OCI-LY7 (cell line): ENCODE data around the gene ANKS4B. TPM values are rescaled to one million over a fixed set of nuclear protein-coding genes. Genes with fewer than 3 reads are reported as not detected.

Experiments
- BruUV-seq: library from RNA; stranded (reverse); fragments of 400-500 nt; replicated peaks from 2 replicates; lab custom pipeline; 2021; lab: Mats Ljungman, UMichigan
- CTCF ChIA-PET: fragments of 300-600 bp; sonication (Branson Sonifier 250); formaldehyde crosslinking; loops from one replicate; lab custom pipeline; 2022; ENCODE audit warnings: antibody characterized with exemption; ENCODE audit not compliant: unreplicated experiment; lab: Charles Lee
- POLR2A ChIA-PET: fragments of 300-600 bp; sonication (Branson Sonifier 250); formaldehyde crosslinking; loops from one replicate; lab custom pipeline; 2022; ENCODE audit warnings: antibody characterized with exemption; lab: Charles Lee
- DNase-seq: peaks from one replicate; pipeline ENCODE4 v3.0.0-alpha.2; 2015; ENCODE audit warnings: low spot score
- H2AFZ ChIP-seq: fragments of 200-600 bp; sonication (generic), shearing (Covaris generic); 2 replicates; pipeline ENCODE4 v1.6.1; 2014; ENCODE audit warnings: mild to moderate bottlenecking, antibody characterized with exemption, low read length, moderate library complexity
- H3K27ac ChIP-seq: fragments of 200-600 bp; sonication (generic); 2 replicates; pipeline ENCODE4 v1.5.1; 2014; ENCODE audit warnings: mixed run types, low read depth, mild to moderate bottlenecking, moderate library complexity, low read length, inconsistent platforms; ENCODE audit not compliant: poor library complexity, severe bottlenecking
- H3K36me3 ChIP-seq: fragments of 200-600 bp; sonication (generic); 2 replicates; pipeline ENCODE4 v1.6.1; 2014; ENCODE audit warnings: mild to moderate bottlenecking, antibody characterized with exemption, low read length, moderate library complexity, mixed read lengths; ENCODE audit not compliant: insufficient read depth
- H3K4me1 ChIP-seq: fragments of 200-600 bp; sonication (generic); 2 replicates; pipeline ENCODE4 v1.5.1; 2014; ENCODE audit warnings: mild to moderate bottlenecking, low read length; ENCODE audit not compliant: insufficient read depth, poor library complexity, severe bottlenecking
- H3K4me2 ChIP-seq: fragments of 200-600 bp; sonication (generic); 2 replicates; pipeline ENCODE4 v1.6.1; 2014; ENCODE audit warnings: mild to moderate bottlenecking, low read length
- H3K4me3 ChIP-seq: fragments of 200-600 bp; sonication (generic); 2 replicates; pipeline ENCODE4 v1.5.1; 2014; ENCODE audit warnings: mild to moderate bottlenecking, low read depth, low read length; ENCODE audit not compliant: poor library complexity, severe bottlenecking
- H3K79me2 ChIP-seq: fragments of 200-600 bp; sonication (generic); 2 replicates; pipeline ENCODE4 v1.6.1; 2016; ENCODE audit warnings: low read depth, mild to moderate bottlenecking, low read length, moderate library complexity, mixed read lengths; ENCODE audit not compliant: insufficient read depth
- H3K9me2 ChIP-seq: fragments of 200-600 bp; sonication (generic); 2 replicates; pipeline ENCODE4 v1.6.1; 2016; ENCODE audit warnings: mild to moderate bottlenecking, low read length, mixed read lengths; ENCODE audit not compliant: insufficient read depth
- H3K9me3 ChIP-seq: fragments of 200-600 bp; sonication (generic); 2 replicates; pipeline ENCODE4 v1.6.1; 2014; ENCODE audit warnings: mild to moderate bottlenecking, mixed run types, low read length, mixed read lengths
- H4K20me1 ChIP-seq: fragments of 200-600 bp; sonication (generic); 2 replicates; pipeline ENCODE4 v1.6.1; 2014; ENCODE audit warnings: mild to moderate bottlenecking, antibody characterized with exemption, low read length, moderate library complexity, mixed read lengths; ENCODE audit not compliant: insufficient read depth
- EZH2phosphoT487 ChIP-seq: fragments of 200-600 bp; sonication (generic); IDR thresholded peaks from 2 replicates; pipeline ENCODE4 v1.6.1; 2018; ENCODE audit warnings: low read depth, borderline replicate concordance, mild to moderate bottlenecking, mixed run types, antibody characterized with exemption, low read length, moderate library complexity, mixed read lengths
- intact Hi-C: fragments of 100-400 bp; cut with micrococcal nuclease; formaldehyde crosslinking; loops from one replicate; pipeline ENCODE4 v1.10.0; 2022; ENCODE audit not compliant: unreplicated experiment
- total RNA-seq, 2 experiments: library from RNA; depleted of rRNA in 1 of 2; stranded (reverse); fragments of >200 nt in 1 of 2; shearing (Covaris generic) in 1 of 2; gene quantifications; 2 replicates each; pipeline ENCODE4 v1.2.3, GENCODE V29; 2014 to 2022
- TF ChIP-seq, protein P1 (sequence below): fragments of 200-600 bp; sonication (generic); conservative IDR thresholded peaks from 2 replicates; pipeline ENCODE4 v1.5.1; 2014; ENCODE audit warnings: mild to moderate bottlenecking, antibody characterized with exemption, low read length, moderate library complexity, mixed read lengths

ANKS4B gene
- total RNA-seq, 2 experiments from 2014 or later, result not detected

DNA sequence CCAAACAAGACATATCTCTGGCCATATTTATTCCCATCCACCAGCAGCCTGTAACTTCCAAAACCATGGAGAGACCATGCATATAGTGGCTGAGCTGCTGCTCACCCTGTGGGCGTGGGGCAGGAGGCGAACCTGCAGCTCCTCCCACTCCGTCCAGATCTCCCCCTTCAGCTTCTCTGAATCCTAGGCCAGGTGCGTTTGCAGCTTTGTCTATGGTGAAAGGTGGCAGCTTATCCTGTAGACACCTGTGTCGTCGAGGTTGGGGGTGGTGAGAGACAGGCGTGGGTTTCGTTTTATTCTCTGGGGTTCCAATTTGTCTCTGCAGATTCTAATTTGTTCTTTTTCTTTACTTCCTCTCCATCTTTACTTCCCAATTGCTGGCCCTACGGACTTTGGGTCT, 9.7 kb upstream of the ANKS4B start:
- POLR2A ChIA-PET, result no interaction called here
- DNase-seq, result no peak
- no peaks in the 10 kb centered on the region for H3K9me3 ChIP-seq
- no peaks in the 10 kb centered on the region for H3K36me3 ChIP-seq
- H2AFZ ChIP-seq, result no peak overlapping the region
- intact Hi-C loops, result no loop called here
- no peaks in the 10 kb centered on the region for H3K79me2 ChIP-seq
- H3K4me1 ChIP-seq, result no peaks in the 10 kb centered on the region
- TF ChIP-seq, protein P1, sequence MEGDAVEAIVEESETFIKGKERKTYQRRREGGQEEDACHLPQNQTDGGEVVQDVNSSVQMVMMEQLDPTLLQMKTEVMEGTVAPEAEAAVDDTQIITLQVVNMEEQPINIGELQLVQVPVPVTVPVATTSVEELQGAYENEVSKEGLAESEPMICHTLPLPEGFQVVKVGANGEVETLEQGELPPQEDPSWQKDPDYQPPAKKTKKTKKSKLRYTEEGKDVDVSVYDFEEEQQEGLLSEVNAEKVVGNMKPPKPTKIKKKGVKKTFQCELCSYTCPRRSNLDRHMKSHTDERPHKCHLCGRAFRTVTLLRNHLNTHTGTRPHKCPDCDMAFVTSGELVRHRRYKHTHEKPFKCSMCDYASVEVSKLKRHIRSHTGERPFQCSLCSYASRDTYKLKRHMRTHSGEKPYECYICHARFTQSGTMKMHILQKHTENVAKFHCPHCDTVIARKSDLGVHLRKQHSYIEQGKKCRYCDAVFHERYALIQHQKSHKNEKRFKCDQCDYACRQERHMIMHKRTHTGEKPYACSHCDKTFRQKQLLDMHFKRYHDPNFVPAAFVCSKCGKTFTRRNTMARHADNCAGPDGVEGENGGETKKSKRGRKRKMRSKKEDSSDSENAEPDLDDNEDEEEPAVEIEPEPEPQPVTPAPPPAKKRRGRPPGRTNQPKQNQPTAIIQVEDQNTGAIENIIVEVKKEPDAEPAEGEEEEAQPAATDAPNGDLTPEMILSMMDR, result no peak
- no peak for TF ChIP-seq EZH2phosphoT487
- H3K9me2 ChIP-seq, result no peaks in the 10 kb centered on the region
- CTCF ChIA-PET, result no interaction called here
- no peaks in the 10 kb centered on the region for H4K20me1 ChIP-seq
- H3K27ac ChIP-seq, result no peak overlapping the region
- H3K4me3 ChIP-seq, result no peak overlapping the region
- H3K4me2 ChIP-seq, result no peak overlapping the region
- BruUV-seq, result no TSS peak

DNA sequence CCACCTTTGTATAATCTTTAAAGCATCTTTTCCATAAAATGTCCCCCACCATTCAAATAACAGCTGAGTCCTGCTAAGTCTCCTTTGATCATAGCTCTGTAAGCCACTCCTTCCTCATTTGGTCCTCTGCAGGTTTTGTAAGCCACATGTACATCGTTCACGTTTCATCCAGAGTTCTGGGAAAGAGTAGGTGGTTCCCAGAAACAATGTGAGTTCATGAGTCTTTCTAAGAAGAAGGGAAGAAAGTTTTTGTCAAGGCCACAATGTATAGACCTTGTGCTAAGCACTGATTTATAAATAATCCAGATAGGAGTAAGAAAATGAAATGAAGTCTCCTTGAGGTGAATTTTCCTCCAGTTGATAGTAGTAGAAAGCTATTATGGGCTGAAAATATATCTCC, 8.7 kb upstream of the ANKS4B start:
- POLR2A ChIA-PET, result no interaction called here
- CTCF ChIA-PET, result no interaction called here

DNA sequence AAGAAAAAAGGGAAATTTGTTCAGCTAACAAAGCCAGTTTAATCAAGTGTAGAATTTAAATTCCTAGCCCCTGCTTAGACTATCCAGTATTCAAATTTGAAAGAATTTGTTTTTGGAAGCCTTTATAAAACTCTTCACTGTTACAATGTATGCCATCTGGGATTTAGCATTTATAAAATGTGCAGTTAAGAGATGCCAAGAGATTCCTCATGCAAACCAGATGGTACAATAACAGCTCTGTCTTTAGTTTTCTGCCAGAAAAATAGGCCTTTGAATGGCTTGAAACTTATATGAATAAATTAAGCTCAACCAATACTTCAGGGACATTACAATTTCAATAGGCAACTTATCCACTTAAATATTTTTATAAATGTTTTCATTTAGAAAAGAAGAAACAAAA, 6.8 kb upstream of the ANKS4B start:
- Histone ChIP-seq H3K4me2 (no peak overlapping the region), H3K27ac (no peak overlapping the region), H3K9me2 (no peaks in the 10 kb centered on the region), H3K4me3 (no peak overlapping the region), H3K9me3 (no peaks in the 10 kb centered on the region), H4K20me1 (no peaks in the 10 kb centered on the region), H3K36me3 (no peaks in the 10 kb centered on the region), H3K4me1 (no peaks in the 10 kb centered on the region), H3K79me2 (no peaks in the 10 kb centered on the region), H2AFZ (no peak overlapping the region)
- DNase-seq, result no peak
- TF ChIP-seq EZH2phosphoT487, result no peak
- TF ChIP-seq, protein P1, result no peak
- intact Hi-C loops, result no loop called here
- BruUV-seq, result no TSS peak
- ChIA-PET CTCF (interaction anchor here (0.6 kb wide), 1 partner anchor 30 kb away, joined by 3 read pairs; no protein-coding TSS in a partner anchor), POLR2A (interaction anchor here (0.7 kb wide), 1 partner anchor 1482 kb away, joined by 3 read pairs; no protein-coding TSS in a partner anchor)

More for the DNA sequence above, 8.7 kb upstream of the ANKS4B start:
- TF ChIP-seq EZH2phosphoT487, result no peak
- TF ChIP-seq, protein P1, result no peak
- H3K27ac ChIP-seq, result no peak overlapping the region
- H3K4me1 ChIP-seq, result no peaks in the 10 kb centered on the region
- no peak overlapping the region for H3K4me2 ChIP-seq
- no peaks in the 10 kb centered on the region for H3K9me3 ChIP-seq
- H3K36me3 ChIP-seq, result no peaks in the 10 kb centered on the region
- intact Hi-C loops, result no loop called here
- no peak overlapping the region for H2AFZ ChIP-seq
- no peaks in the 10 kb centered on the region for H4K20me1 ChIP-seq
- no peaks in the 10 kb centered on the region for H3K79me2 ChIP-seq
- no peaks in the 10 kb centered on the region for H3K9me2 ChIP-seq
- no peak overlapping the region for H3K4me3 ChIP-seq
- no peak for DNase-seq
- BruUV-seq, result no TSS peak
